Esophagus mucosa (tissue), 1 donor: Measurements from ENCODE around the gene C19orf81. TPM values are rescaled to one million over a fixed set of nuclear protein-coding genes. Genes with fewer than 3 reads are reported as not detected.

Source experiments
- ATAC-seq: fragments of 200-7000 bp; cut with Tn5 transposase; one replicate; pipeline ENCODE4 v1.9.1; 2020
- total RNA-seq: library from RNA; stranded (reverse); gene quantifications from one replicate; pipeline ENCODE4 v1.2.4, GENCODE V29; 2023
- donor health status: DM: yes; HTN: yes; CAD: no.

C19orf81 gene
- total RNA-seq, 1 donor from 2014 or later: not detected

DNA sequence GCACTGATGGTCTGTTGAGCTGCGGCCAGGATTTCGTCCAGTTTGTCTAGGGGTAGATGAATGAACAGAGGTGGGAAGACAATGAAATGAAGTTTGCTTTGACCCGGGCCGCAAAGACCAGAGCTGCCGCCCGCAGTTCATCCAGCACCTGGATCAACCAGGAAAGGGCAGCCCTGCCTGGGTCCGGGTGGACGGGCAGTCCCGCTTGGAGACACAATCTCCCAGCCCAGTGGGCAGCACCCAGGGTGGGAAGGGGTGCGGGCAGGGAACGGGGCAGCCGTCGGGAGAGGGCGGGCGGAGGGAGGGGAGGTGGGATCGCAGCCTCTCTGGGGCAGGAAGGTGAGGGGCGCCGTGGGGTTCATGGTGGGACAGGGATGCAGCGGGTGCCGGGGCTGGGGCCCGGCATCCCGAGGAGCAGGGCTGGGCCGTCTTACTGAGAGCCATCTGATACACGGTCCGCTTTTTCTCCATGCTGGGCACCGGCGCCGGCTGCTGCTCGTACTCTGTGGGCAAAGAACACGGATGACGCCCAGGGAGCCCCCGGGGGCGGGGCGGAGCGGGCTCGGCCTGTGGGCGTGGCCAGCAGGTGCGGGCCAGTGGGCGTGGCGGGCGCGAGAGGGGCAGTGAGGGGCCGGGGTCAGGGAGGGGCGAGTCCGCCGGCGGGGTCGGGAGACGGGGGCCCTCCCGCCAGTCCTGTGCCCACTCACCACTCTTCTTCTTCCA, 37.2 kb downstream of the C19orf81 start:
- ATAC-seq: no peak

DNA sequence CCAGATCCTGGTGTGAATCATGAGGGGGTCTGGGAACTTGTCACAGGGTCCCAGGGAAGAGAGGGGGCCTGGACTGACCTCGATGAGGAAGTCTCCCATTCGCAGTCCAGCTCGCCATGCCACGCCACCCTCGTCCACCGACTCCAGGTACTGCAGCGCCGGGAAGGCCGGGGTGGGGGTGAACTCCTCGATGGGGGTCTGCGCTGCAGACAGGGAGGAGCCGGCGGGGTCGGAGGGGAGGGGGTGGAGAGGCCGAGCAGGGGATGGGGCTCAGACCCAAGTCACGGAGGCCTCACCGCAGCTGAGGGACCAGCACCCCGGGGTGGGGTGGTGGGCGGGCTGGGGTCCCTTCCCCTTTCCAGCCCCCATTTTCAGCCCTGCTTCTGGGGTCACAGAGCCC, 39.5 kb downstream of the C19orf81 start:
- ATAC-seq: no peak

DNA sequence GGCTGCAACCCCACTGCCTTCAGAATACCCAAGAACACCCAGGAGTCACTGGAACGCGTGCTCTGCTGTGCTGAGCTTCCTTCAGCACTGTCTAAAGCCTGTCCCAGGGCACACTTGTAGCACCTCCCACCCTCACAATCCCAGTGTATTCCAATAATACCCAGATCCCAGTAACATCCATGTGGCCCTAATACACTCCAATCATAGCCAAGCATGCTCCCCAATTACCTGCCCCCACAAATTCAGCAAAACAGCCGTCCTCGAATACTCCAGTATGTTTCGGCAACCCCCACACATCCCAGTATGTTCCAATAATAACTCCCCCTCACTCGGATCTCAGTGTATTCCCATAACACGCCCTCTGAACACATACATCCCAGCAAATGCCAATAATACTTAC, 41.2 kb downstream of the C19orf81 start:
- no peak for ATAC-seq

DNA sequence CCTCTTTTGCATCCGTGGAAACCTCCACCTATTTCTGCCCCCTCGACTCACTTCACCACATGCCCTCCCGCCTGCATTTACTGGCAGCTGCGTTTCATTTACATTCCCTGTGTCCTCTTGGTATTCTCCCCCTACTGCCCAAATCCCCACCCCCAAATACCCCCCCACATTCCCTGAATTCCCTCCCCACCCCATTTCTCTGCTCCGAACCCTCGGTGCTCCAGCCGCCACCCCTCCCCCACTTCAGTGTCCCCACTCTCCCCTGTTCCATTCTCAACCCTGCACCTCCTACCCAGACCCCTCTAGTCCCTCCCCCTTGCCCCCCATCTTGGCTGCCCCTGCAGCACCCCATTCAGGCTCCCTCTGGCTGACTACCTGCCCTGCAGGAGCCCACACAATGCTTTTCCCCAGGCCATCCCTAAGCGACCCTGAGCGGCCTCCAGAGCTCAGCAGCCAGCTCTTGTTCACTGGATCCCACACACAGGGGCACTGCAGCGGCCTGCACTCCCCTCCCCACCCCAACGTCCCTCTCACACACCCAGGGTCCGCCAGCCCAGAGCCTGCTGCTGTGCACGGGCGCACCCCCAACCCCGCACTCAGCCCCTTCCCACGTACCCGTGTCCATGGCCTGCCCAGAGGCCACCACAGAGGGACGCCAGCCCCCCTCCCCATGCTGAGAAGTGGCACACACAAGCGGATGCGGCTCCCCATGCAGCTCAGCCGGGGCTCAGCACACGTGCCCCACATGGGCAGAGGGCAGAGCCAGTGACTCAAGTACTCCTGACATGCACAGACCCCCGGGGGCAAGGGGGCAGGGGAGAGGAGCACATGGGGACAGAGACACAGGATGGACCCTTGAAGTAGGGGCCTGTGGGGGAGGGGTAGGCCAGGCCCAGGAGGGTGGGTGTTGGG, 44.1 kb downstream of the C19orf81 start:
- no peak for ATAC-seq

DNA sequence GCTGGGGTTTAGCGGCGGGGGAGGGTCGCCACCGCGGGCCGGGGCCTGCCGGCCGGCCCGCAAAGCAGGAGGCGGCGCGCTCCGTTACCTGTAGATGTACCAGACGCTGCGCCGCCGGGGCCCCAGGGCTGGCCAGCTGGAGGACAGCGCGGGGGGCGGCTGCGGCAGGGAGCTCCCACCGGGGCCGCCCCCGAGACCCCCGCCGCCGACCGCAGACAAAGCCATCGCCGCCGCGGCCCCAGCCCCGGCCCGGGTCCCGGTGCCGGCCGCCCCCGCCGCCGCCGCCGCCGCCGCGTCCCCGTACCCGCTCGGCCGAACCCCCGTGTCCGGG, 45.5 kb downstream of the C19orf81 start:
- ATAC-seq: no peak

DNA sequence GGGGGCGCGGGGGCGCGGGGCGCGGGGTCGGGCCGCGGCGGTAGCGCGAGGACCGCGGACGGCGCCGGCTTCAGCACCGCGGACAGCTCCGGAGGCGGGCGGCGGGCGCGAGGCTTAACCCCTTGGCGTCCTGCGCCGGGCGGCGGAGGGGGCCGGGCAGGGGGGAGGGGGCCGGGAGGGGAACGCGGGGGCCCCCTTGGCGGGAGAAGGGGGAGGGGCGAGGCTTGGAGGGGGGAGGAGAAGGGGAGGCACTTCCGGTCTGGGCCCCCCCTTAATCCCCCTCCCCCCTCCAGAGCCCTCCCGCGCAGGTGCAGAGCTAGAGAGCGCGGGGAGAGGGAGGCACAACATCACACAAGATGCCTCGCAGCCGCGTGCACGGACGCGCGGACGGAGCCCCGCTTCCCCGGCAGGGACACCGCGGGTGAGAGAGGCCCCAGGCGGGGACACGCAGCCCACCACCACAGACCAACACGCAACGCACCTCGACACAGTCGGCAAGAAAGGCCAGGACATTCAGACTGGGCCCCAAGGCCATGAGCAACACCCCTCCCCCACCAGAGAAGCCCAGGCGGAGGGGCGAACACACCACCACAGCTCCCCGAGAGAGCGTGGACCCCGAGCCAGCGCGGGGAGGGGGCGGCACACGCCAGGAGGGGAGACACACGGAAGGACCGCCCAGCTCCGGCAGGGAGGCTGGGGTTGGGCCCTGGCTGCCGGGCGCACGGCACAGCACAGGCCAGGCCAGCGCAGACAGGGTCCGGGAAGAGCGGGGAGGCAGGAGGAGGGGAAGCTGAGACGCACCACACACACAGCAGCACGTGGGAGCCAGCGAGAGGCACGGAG, 46.2 kb downstream of the C19orf81 start:
- no peak for ATAC-seq

DNA sequence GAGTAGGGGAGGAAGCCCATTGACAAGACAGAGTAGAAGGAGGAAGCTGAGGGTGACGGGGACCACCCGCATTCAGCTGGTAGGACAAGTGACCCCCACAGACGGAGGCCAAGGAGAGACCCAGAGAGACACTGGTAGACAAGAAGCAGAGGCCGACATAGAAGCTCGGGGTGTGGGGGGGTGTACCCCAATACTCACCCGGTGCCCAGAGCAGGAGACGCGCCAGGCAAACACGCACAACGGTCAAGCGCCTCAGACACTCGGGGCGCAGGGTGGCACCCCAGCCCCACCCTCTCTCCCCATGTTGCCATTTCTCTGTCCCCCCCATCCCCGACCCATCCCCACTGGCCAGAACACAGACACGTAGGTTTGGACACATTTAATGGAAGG, 46.8 kb downstream of the C19orf81 start:
- no peak for ATAC-seq

DNA sequence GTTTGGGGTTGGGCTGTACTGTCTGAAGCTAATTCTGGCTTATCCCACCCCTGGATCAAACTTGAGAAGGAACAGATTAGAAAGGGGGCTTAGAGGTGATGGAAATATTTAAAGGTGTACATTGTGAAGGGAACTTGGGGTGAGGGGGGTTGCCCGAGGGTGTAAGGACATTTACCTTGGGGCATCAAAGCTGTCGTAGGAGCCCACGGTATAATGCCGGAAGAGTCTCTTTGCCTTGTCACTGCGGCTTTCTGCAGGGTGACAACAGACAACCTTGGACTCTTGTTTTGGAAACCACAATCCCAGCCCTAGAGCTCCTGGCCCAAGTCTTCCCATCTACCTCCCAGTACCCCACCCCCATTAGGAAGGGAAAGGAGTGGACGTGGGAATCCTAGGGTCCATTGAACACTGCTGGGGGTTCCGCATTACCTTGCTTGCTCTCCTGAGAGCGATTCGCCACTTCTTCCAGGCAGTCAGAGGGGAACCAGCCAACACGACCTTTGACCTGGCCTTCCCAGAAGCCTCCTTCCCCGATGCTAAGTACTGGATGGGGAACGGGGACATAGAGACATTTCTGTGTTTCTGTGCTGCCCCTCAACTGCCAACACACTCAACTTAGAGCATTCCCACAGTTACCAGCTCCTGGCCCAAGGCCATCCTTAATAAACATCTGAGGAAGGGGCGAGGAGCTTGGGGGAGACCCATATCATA, 48.3 kb downstream of the C19orf81 start:
- ATAC-seq: no peak

DNA sequence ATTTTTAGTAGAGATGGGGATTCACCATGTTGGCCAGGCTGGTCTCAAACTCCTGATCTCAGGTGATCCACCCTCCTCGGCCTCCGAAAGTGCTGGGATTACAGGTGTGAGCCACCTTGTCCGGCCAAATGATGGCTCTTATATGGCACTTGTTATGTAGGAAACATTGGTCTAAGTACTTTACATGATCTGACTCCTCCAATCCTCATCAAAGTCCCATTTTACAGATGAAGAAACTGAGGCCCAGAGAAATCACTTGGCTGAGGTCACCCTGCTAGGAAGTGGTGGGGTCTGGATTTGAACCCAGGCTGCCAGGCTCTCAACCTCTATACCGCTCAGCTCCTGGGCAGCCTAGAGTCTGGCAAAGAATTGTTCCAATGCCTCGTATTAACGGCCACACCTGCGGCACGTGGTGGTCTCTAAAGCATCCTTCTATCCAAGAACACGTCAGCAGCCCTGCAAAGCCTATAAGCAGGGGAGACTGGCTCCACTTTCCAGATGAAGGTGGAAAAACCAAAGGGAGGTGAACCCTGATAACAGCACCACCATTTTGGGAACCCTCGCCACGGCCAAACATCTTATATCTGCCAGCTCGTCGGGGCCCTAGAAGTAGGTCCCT, 52.2 kb downstream of the C19orf81 start:
- ATAC-seq: no peak

DNA sequence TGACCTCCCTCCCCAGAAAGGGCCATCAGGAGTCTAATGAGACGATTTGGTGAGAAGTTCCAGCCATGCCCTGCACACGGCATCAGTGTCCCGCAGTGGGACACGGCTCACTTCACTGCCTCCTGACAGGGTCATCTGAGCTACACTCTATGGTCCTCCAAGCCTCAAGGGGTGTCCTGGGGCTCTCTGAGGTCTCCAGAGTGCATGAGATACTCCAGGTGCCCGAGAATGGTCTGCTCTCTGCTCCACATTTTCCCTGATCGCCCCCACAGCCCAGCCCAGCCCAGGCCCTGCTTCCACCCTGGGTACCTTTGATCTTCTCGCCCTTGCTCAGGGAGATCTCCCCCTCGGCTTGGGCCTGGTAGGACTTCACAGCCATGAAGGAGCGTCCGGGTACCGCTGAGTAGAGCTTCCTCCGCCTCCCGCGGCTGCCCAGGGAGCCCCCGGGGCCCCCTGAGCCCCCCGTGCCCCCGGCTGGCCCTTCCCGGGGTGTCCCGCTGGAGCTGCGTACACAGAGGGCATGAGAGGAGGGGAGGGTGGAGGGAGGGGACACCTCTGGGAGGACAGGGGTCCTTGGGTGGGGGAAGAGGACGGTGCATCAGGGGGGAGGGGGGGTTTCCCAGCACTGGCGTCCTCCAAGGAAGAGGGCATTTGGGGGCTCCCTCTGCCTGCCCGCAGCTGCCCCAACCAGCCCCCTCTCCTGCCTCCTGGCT, 53.1 kb downstream of the C19orf81 start:
- no peak for ATAC-seq

DNA sequence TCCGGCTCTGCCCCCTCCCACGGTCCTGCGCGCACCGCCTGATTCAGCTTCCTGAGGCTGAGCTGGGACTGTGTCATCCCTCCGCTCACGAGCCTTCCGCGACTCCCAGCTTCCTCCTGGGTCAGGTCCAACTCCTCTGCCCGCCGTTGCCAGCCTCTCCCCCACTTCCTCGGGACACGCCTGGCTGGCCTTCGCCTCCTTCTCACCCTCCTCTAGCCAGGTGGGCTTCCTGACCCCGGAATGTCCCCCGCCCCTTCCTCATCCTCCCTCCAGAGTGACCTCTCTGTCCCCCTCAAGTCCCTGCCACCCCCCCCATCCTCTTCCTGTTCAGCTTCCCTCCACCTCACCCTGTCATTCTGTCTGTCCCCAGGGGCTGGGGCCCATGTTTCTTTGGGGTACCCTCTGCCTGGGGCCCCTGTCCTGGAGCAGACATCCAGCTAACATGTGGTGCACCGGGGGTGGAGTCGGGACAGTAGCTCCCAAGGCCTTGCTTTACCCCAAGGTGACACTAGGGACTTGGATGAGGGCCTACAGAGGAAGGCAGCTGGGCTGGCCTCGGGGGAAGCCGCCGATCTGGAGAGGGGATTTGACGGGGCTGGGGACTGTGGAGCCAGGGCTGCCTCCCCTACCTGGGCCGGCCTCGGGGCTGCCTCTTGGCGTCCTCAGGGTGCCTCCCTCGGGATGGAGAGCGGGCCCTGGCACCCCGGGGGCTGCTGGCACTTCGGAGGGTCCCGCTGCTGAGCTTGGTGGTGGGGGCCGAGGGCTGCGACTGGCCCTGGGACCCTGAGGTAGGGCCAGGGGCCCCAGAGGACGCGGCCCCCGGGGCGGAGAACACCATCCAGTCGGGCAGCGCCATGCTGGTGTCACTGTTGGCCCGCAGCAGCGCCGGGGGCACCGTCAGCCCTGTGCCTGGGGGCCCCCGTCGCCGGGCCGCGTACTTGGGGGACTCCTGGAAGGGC, 53.9 kb downstream of the C19orf81 start:
- ATAC-seq: no peak

DNA sequence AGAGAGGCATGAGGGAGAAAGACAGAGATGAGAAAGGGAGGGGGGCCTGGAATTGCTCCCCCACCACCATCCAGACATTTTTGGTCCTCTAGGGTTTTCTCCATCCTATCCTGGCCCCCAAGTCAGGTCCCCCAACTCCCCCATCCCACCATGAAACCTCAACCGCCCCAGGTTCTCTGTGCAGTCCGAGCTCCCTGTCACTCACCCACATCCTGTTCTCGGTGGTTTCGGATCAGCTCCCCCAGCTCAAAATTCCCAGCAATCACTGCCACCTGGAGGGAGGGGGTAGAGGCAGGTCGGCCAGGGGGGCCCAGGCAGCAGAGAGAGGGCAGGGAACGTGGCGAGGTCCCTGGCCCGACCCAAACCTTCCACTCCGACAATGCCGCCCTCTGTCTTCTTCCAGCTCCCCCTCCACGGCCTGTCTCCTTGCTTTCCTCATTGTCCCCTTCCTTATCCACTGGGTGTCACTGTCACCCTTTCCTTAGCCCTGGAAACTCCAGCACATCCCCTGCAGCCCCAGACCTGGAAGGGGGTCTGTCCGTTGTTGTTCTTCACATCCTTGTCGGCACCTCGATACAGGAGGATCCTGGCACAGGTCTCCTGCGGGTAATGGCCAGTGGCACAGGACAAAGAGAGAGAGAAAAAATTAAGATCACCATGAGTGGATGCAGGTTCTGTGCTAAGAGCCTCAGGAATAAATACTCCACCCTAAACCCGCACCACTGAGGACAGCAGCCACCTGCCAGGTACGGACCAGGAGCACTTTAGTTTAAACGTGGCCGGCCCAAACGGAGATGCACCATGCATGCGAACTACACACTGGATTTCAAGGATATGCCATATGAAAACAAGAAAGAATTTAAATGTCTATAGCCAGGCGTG, 54.9 kb downstream of the C19orf81 start:
- ATAC-seq: no peak

DNA sequence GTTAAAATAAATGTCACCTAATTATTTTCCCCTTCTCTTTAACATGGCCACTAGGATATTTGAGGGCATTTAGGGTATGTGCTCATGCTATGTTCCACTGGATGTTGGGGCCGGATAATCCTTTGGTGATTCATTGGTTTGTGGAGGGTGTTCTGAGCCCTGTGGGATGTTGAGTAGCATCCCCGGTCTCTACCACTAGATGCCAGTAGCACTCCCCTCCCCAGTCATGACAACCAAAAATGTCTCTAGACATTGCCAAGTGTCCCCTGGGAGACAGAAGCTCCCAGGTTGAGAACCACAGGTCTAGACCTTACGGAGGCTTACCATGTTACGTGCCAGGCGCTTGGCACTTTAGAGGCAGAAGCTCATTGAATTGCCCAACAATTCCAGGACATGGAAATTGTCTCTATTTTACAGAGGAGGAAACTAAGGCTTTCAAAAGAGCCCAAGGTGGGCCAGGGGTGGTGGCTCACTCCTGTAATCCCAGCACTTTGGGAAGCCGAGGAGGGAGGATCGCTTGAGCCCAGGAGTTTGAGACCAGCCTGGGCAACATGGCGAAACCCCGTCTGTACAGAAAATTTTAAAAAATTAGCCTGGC, 56.3 kb downstream of the C19orf81 start:
- ATAC-seq: peak; percentile 72

DNA sequence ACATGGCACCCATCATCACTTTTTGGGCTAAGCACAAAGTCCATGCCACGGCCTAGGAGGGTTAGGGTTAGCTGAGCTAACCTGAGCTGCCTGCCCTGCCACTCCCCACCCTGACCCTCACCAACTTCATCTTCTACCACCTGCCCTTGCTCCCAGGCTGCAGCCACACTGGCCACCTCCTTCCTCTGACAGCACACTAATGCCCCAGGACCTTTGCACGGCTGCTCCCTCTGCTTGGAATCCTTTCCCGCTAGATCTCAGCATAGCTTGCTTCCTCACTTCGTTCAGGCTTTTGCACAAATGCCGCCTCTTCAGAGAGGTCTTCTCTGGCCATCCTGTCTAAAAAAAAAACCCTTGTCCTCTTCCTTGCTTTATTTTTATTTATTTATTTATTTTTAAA, 57.1 kb downstream of the C19orf81 start:
- no peak for ATAC-seq

DNA sequence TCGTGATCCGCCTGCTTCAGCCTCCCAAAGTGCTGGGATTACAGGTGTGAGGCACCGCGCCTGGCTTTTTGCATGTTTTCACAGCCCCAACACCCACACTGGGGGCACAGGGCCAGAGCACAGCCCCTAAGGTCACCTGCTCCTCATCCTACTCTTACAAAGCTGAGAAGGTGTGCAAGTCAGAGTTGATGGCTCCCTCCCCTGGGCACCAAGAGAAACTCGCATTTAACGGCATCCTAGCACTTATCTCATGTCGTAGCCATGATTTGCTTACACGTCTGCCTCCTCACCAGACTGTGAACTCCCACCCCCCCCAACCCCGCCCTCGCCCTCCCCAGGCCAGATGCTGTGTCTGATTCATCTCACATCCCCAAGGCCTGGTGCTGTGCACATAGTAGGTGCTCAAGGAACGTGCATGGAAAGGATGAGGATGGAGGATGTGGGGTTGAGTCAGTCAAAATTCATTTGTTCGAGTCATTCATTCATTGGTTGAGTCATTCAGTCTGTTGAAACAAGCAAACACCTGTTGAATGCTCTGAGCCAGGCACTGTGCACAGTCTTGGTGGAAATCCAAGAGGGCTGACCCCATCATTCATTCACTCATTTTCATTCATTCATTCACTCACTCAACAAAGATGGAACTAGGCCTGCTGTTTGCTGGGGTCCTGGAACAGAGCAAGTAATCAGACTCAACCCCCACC, 59.1 kb downstream of the C19orf81 start:
- no peak for ATAC-seq
